ENCODE results near the gene APBA1. TPM values are rescaled to one million over a fixed set of nuclear protein-coding genes. Genes with fewer than 3 reads are reported as not detected.

Gene APBA1
- total and polyA plus RNA-seq, 2 donors (not counting 3 experiments of a cell fraction or from before 2014, with no cell fraction given) = 6.1 to 11.3 TPM

GRCh38 chr9:69645488-69645887 lies 26.7 kb downstream of the APBA1 start:
- no peak overlapping the region for H2AFZ ChIP-seq (ENCODE audit: low read depth, low read length)
- FAIRE-seq (no peak), DNase-seq (ENCODE audit: low read depth, low spot score) (no peak)
- no peak overlapping the region for H3K9ac ChIP-seq (replicated peaks; ENCODE audit: extremely low read depth, insufficient read depth, low read length)
- no peaks in the 10 kb centered on the region for H3K9me3 ChIP-seq (replicated peaks; ENCODE audit: control insufficient read depth, insufficient read depth, low read length)
- H3K9me1 ChIP-seq (replicated peaks; ENCODE audit: control insufficient read depth, extremely low read depth, insufficient read depth, low read length) = no peaks in the 10 kb centered on the region
- no TSS peak for BruUV-seq (replicated peaks)
- H3K27ac ChIP-seq (ENCODE audit: insufficient read depth, low read depth, low read length) = no peak overlapping the region
- TF ChIP-seq POLR2A (IDR thresholded peaks at IDR 0.05; ENCODE audit: low read depth, low read length) = no peak
- no peak for TF ChIP-seq MAX (IDR thresholded peaks at IDR 0.05; ENCODE audit: insufficient read depth, insufficient read length)
- no peak for TF ChIP-seq POLR2AphosphoS5 (IDR thresholded peaks at IDR 0.05; ENCODE audit: insufficient read depth, low read depth, low read length)
- TF ChIP-seq GATA2 (IDR thresholded peaks at IDR 0.05; ENCODE audit: insufficient read depth, insufficient read length, low read depth, low read length) = no peak
- TF ChIP-seq MYC (IDR thresholded peaks at IDR 0.05; ENCODE audit: low read depth, low read length) = no peak
- TF ChIP-seq JUN (IDR thresholded peaks at IDR 0.05; ENCODE audit: borderline replicate concordance, insufficient read depth, insufficient read length, low read depth) = no peak
- no peak for TF ChIP-seq FOS (IDR thresholded peaks at IDR 0.05; ENCODE audit: borderline replicate concordance, insufficient read depth, low read length)
- TF ChIP-seq EZH2 (IDR thresholded peaks at IDR 0.05; ENCODE audit: borderline replicate concordance, low read depth, low read length, severe bottlenecking) = no peak
- no peak for TF ChIP-seq CTCF (IDR thresholded peaks at IDR 0.05; ENCODE audit: extremely low read depth in 1 of 2, insufficient read depth in 1 of 2, low read depth in 1 of 2, low read length in 2 of 2)
- H3K4me2 ChIP-seq (ENCODE audit: insufficient read depth, low read length) = no peak overlapping the region
- no peak overlapping the region for H3K4me3 ChIP-seq (replicated peaks in 1 of 3; ENCODE audit: insufficient read depth in 1 of 3, low read depth in 1 of 3, low read length in 3 of 3)
- H3K79me2 ChIP-seq (ENCODE audit: control insufficient read depth, insufficient read depth, low read length) = no peaks in the 10 kb centered on the region
- intact Hi-C loops (cut with micrococcal nuclease) = no loop called here
- ChIA-PET CTCF (interaction anchor here (0.9 to 2.8 kb wide), 3 partner anchors 10 to 95 kb away, joined by 3 to 10 read pairs (median 3); no protein-coding TSS in a partner anchor), POLR2A (no interaction called here)
- no peaks in the 10 kb centered on the region for H4K20me1 ChIP-seq (replicated peaks; ENCODE audit: control insufficient read depth, extremely low read depth, insufficient read depth, low read length)
- dilution Hi-C loops (cut with MboI; ENCODE audit: extremely low pct_ligation_motif_present, low sequenced_read_pairs) = no loop called here
- no peaks in the 10 kb centered on the region for H3K36me3 ChIP-seq (ENCODE audit: control insufficient read depth in 2 of 2, extremely low read depth in 1 of 2, insufficient read depth in 2 of 2, low read length in 2 of 2)
- no peaks in the 10 kb centered on the region for H3K4me1 ChIP-seq (ENCODE audit: control insufficient read depth, extremely low read depth, insufficient read depth, low read length)
- H3K27me3 ChIP-seq (ENCODE audit: control insufficient read depth in 2 of 2, insufficient read depth in 2 of 2, low read length in 2 of 2) = peaks cover 0 to 4% of the 10 kb centered on the region in 2 experiments
